Erythroblast (primary cell): ENCODE results near the gene UGT1A10.
"Not testable (repeated sequence)": the region's sequence is repeated elsewhere in the genome, so short reads cannot be mapped to it uniquely, and the experiment has no call there.

ENCODE experiments used
- GATA1 ChIP-seq: IDR thresholded peaks from 2 replicates; pipeline ENCODE4 v1.6.1; 2011; ENCODE audit warnings: low read depth, mild to moderate bottlenecking, control low read depth, low read length, moderate library complexity
- POLR2A ChIP-seq: IDR thresholded peaks from 2 replicates; pipeline ENCODE4 v1.6.1; 2011; ENCODE audit warnings: mild to moderate bottlenecking, low read length

- TF ChIP-seq POLR2A, GATA1: not testable (repeated sequence)
Observed at GRCh38 chr2:233751212-233752009, 115.2 kb downstream of the UGT1A10 start.
